ENCODE results near the gene GEMIN5.
"Not testable (repeated sequence)": the region's sequence is repeated elsewhere in the genome, so short reads cannot be mapped to it uniquely, and the experiment has no call there.

Gene GEMIN5

GRCh38 chr5:154940375-154940771, 2.4 kb upstream of the GEMIN5 start:
- no peak for DNase-seq

GRCh38 chr5:154939387-154939786, 1.4 kb upstream of the GEMIN5 start:
- not testable (repeated sequence) for DNase-seq

GRCh38 chr5:154937186-154937717, 759 bp downstream of the GEMIN5 start:
- no peak for DNase-seq

- no peak for DNase-seq
These were observed 3.1 kb downstream of the GEMIN5 start for GRCh38 chr5:154934881-154935280.

- no peak for DNase-seq
These were observed 4.5 kb downstream of the GEMIN5 start for GRCh38 chr5:154933537-154933936.

GRCh38 chr5:154923441-154924430, 14.3 kb downstream of the GEMIN5 start:
- DNase-seq: no peak

- no peak for DNase-seq
These were observed 20.3 kb downstream of the GEMIN5 start for GRCh38 chr5:154917757-154918156.

- no peak for DNase-seq
These were observed 21.1 kb downstream of the GEMIN5 start for GRCh38 chr5:154916874-154917273.

- DNase-seq: not testable (repeated sequence)
These were observed 32.4 kb downstream of the GEMIN5 start for GRCh38 chr5:154905601-154906000.

GRCh38 chr5:154901913-154902312, 36.1 kb downstream of the GEMIN5 start:
- DNase-seq: no peak

- DNase-seq: no peak
These were observed 36.7 kb downstream of the GEMIN5 start for GRCh38 chr5:154901276-154901675.

GRCh38 chr5:154900066-154900465, 37.9 kb downstream of the GEMIN5 start:
- no peak for DNase-seq

- no peak for DNase-seq
These were observed 38.7 kb downstream of the GEMIN5 start for GRCh38 chr5:154899151-154899816.

GRCh38 chr5:154898210-154898609, 39.8 kb downstream of the GEMIN5 start:
- DNase-seq: no peak

GRCh38 chr5:154896562-154897165, 41.3 kb downstream of the GEMIN5 start:
- no peak for DNase-seq

GRCh38 chr5:154895606-154896561, 42.1 kb downstream of the GEMIN5 start:
- no peak for DNase-seq

GRCh38 chr5:154893381-154893780, 44.6 kb downstream of the GEMIN5 start:
- DNase-seq: no peak

- no peak for DNase-seq
These were observed 45.6 kb downstream of the GEMIN5 start for GRCh38 chr5:154892369-154892771.

GRCh38 chr5:154885439-154885838, 52.6 kb downstream of the GEMIN5 start:
- no peak for DNase-seq

GRCh38 chr5:154884424-154884823, 53.6 kb downstream of the GEMIN5 start:
- no peak for DNase-seq

- DNase-seq: no peak
These were observed 56.0 kb downstream of the GEMIN5 start for GRCh38 chr5:154881986-154882385.
